Prostate gland (tissue), 2 donors: Measurements from ENCODE around the gene GPR84.

Source experiments
- POLR2A ChIP-seq: fragments of 450-650 bp; IDR thresholded peaks from one replicate; pipeline ENCODE4 v1.6.1; 2016; ENCODE audit warnings: antibody characterized with exemption, mild to moderate bottlenecking
- TF ChIP-seq, protein P1 (sequence below), 4 experiments: fragments of 200-600 bp in 2 of 4; fragments of 450-650 bp in 2 of 4; sonication (generic) in 2 of 4; IDR thresholded peaks; 1 replicate in 3 of 4; 2 replicates in 1 of 4; pipeline ENCODE4 v1.5.1; 2016 to 2019; ENCODE audit warnings: antibody characterized with exemption in 4 of 4, mild to moderate bottlenecking in 2 of 4, moderate library complexity in 2 of 4

DNA sequence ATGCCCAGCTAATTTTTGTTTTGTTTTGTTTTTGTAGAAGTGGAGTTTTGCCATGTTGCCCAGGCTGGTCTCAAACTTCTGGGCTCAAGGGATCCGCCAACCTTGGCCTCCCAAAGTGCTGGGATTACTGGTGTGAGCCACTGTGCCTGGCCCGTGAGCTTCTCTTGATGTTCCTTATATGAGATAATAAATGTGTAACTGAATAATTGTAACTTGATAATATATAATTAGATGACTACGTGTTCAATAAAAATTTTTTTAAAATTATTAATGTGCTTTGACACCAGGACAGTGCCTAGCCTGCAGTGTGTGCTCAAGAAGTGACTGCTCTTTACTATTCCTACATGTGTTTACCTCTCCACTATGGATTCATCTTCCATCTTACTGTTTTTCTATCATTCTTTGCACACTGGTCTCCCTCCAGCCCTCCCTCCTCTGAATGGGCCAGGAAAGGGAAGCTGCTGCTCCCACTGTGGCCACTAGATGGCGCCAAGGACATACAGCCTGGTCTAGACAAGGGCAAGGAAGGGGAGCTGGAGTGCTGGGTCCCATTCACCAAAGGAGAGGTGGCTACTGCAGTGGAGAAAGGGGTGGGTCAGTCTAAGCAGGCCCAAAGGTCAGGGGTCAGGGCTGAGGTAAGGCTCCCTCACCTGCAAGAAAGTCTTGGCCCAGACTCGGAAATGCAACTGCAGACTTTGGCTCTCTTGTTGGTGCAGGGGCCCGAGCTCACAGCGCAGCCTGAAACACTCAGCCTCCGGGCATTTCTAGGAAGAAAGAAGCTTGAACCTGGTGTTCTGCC, 34.9 kb upstream of the GPR84 start:
- no peak for TF ChIP-seq POLR2A
- TF ChIP-seq, protein P1, sequence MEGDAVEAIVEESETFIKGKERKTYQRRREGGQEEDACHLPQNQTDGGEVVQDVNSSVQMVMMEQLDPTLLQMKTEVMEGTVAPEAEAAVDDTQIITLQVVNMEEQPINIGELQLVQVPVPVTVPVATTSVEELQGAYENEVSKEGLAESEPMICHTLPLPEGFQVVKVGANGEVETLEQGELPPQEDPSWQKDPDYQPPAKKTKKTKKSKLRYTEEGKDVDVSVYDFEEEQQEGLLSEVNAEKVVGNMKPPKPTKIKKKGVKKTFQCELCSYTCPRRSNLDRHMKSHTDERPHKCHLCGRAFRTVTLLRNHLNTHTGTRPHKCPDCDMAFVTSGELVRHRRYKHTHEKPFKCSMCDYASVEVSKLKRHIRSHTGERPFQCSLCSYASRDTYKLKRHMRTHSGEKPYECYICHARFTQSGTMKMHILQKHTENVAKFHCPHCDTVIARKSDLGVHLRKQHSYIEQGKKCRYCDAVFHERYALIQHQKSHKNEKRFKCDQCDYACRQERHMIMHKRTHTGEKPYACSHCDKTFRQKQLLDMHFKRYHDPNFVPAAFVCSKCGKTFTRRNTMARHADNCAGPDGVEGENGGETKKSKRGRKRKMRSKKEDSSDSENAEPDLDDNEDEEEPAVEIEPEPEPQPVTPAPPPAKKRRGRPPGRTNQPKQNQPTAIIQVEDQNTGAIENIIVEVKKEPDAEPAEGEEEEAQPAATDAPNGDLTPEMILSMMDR (IDR thresholded peaks at IDR 0.05) = peak; percentile 86 to 97 (median 93)
